T-helper 2 cell (primary cell): ENCODE results near the gene DHRS1.

Source experiments
- DNase-seq, 5 experiments: peaks; one replicate each; pipeline versions ENCODE4 v3.0.0 to v3.0.0-alpha.2; 2012 to 2022

DHRS1 gene

GRCh38 chr14:24308342-24309124, 9.0 kb upstream of the DHRS1 start:
- DNase-seq: no peak

GRCh38 chr14:24307575-24308341, 8.2 kb upstream of the DHRS1 start, which contains the start of gene CIDEB:
TSS of gene CIDEB (minus strand) at chr14:24307977. CDS start at chr14:24307858, 119 bp downstream.
- DNase-seq: peak in 4 of 5 experiments; percentile 37 to 65 (median 40)

GRCh38 chr14:24307156-24307574, 7.6 kb upstream of the DHRS1 start:
- no peak for DNase-seq

- no peak for DNase-seq
Measured at GRCh38 chr14:24304019-24304387, 4.4 kb upstream of the DHRS1 start.

GRCh38 chr14:24300326-24300980, 873 bp upstream of the DHRS1 start:
- DNase-seq: no peak

- DNase-seq: peak in 1 of 5 experiments; percentile 30
Measured at GRCh38 chr14:24298892-24299254, 707 bp downstream of the DHRS1 start.

- peak in 1 of 5 experiments; percentile 45 for DNase-seq
Measured at GRCh38 chr14:24297190-24297964, 2.2 kb downstream of the DHRS1 start.

- DNase-seq: peak in 4 of 5 experiments; percentile 55 to 87 (median 60)
Measured at GRCh38 chr14:24296341-24297157, 3.0 kb downstream of the DHRS1 start.

GRCh38 chr14:24293525-24293924, 6.1 kb downstream of the DHRS1 start:
- DNase-seq: no peak

- DNase-seq: no peak
Measured at GRCh38 chr14:24292118-24292807, 7.3 kb downstream of the DHRS1 start.

GRCh38 chr14:24291446-24292117, 8.0 kb downstream of the DHRS1 start:
- DNase-seq: no peak

GRCh38 chr14:24290746-24291145, 8.8 kb downstream of the DHRS1 start:
- no peak for DNase-seq

- DNase-seq: peak in 2 of 5 experiments; percentile 49 to 81
Measured at GRCh38 chr14:24289649-24290280, 9.8 kb downstream of the DHRS1 start.

GRCh38 chr14:24286996-24287395, 12.6 kb downstream of the DHRS1 start:
- no peak for DNase-seq

- DNase-seq: no peak
Measured at GRCh38 chr14:24285351-24285750, 14.2 kb downstream of the DHRS1 start.

- no peak for DNase-seq
Measured at GRCh38 chr14:24284501-24285035, 15.0 kb downstream of the DHRS1 start.

GRCh38 chr14:24283796-24284460, 15.7 kb downstream of the DHRS1 start:
- no peak for DNase-seq

GRCh38 chr14:24282736-24283135, 16.8 kb downstream of the DHRS1 start:
- no peak for DNase-seq

GRCh38 chr14:24281636-24282035, 17.9 kb downstream of the DHRS1 start:
- no peak for DNase-seq
